HG02571 (cell line): ENCODE results near the gene PTCH1.

Experiments used
- ATAC-seq: cut with Tn5 transposase; IDR thresholded peaks from one replicate; pipeline ENCODE4 v1.9.1; 2021; ENCODE audit warnings: mild to moderate bottlenecking, moderate library complexity; ENCODE audit not compliant: unreplicated experiment

PTCH1 gene

GRCh38 chr9:95513711-95514110 is 3.1 kb downstream of the PTCH1 start:
- no peak for ATAC-seq

- no peak for ATAC-seq
Measured at GRCh38 chr9:95512709-95513095, 4.1 kb downstream of the PTCH1 start.

GRCh38 chr9:95511952-95512708 is 4.6 kb downstream of the PTCH1 start:
- ATAC-seq = no peak

GRCh38 chr9:95511616-95511931 is 5.2 kb downstream of the PTCH1 start:
- ATAC-seq = no peak

GRCh38 chr9:95510709-95511615 is 5.8 kb downstream of the PTCH1 start:
- peak; percentile 35 for ATAC-seq

- ATAC-seq = no peak
Measured at GRCh38 chr9:95509851-95510708, 6.7 kb downstream of the PTCH1 start.

GRCh38 chr9:95508968-95509850 is 7.6 kb downstream of the PTCH1 start:
- ATAC-seq = peak; percentile 20

- ATAC-seq = no peak
Measured at GRCh38 chr9:95508242-95508967, 8.4 kb downstream of the PTCH1 start.

GRCh38 chr9:95507464-95508241 is 9.1 kb downstream of the PTCH1 start:
- ATAC-seq = no peak

- no peak for ATAC-seq
Measured at GRCh38 chr9:95506678-95507463, 9.9 kb downstream of the PTCH1 start.

- no peak for ATAC-seq
Measured at GRCh38 chr9:95506428-95506677, 10.4 kb downstream of the PTCH1 start.

GRCh38 chr9:95505717-95506427 is 10.9 kb downstream of the PTCH1 start:
- ATAC-seq = no peak

GRCh38 chr9:95505072-95505716 is 11.6 kb downstream of the PTCH1 start:
- ATAC-seq = no peak

- no peak for ATAC-seq
Measured at GRCh38 chr9:95504053-95504963, 12.5 kb downstream of the PTCH1 start.

GRCh38 chr9:95503369-95503768 is 13.4 kb downstream of the PTCH1 start:
- no peak for ATAC-seq

- ATAC-seq = no peak
Measured at GRCh38 chr9:95502248-95502647, 14.5 kb downstream of the PTCH1 start.
